Measurements from ENCODE around the gene DAND5. TPM values are rescaled to one million over a fixed set of nuclear protein-coding genes. Genes with fewer than 3 reads are reported as not detected.
A peak's percentile ranks its signal among the peaks of the same experiment; 100 is the strongest.

DAND5 gene
- total and polyA plus RNA-seq, 10 donors, result not detected

- peaks cover 40 to 89% (median 83%) of the 10 kb centered on the region in 6 donors for H3K4me1 ChIP-seq
- TF ChIP-seq POLR2AphosphoS5 (IDR thresholded peaks at IDR 0.05) (no peak), POLR2A (IDR thresholded peaks at IDR 0.05) (no peak), CTCF (IDR thresholded peaks at IDR 0.05 in 8 of 11, conservative IDR thresholded peaks at IDR 0.05 in 3 of 11) (no peak)
- H3K9me3 ChIP-seq, result no peaks in the 10 kb centered on the region
- peak overlapping the region in 5 of 8 donors; percentile 94 to 99 (median 97) for H3K4me3 ChIP-seq
- 32 to 75% (median 58%) methylated on average over 2 of the region's 2 CpGs for WGBS, 5 donors
- no peak for DNase-seq
- intact Hi-C loops (cut with DNase I; ENCODE audit: low total_unique reads), result no loop called here
- H3K27ac ChIP-seq, result peak overlapping the region in 5 of 8 donors; percentile 89 to 98 (median 96)
- H3K36me3 ChIP-seq, result peaks cover 5 to 60% (median 53%) of the 10 kb centered on the region in 6 donors
- H3K27me3 ChIP-seq (replicated peaks in 1 of 7), result no peaks in the 10 kb centered on the region
Measured at GRCh38 chr19:12940897-12941296, 28.5 kb upstream of the DAND5 start.

DNA sequence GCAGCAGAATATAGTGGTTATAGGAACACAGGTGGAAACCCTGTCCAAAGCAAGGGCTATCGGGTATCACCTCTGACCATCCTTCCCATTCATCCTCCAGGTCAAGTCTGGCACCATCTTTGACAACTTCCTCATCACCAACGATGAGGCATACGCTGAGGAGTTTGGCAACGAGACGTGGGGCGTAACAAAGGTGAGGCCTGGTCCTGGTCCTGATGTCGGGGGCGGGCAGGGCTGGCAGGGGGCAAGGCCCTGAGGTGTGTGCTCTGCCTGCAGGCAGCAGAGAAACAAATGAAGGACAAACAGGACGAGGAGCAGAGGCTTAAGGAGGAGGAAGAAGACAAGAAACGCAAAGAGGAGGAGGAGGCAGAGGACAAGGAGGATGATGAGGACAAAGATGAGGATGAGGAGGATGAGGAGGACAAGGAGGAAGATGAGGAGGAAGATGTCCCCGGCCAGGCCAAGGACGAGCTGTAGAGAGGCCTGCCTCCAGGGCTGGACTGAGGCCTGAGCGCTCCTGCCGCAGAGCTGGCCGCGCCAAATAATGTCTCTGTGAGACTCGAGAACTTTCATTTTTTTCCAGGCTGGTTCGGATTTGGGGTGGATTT, 25.8 kb upstream of the DAND5 start:
- Histone ChIP-seq H3K36me3 (peaks cover 5 to 72% (median 65%) of the 10 kb centered on the region in 6 donors), H3K4me1 (peaks cover 39 to 94% (median 85%) of the 10 kb centered on the region in 6 donors), H3K4me3 (no peak overlapping the region), H3K9me3 (no peaks in the 10 kb centered on the region), H3K27ac (peak overlapping the region in 4 of 8 donors; percentile 15 to 93 (median 37)), H3K27me3 (replicated peaks in 1 of 7) (no peaks in the 10 kb centered on the region)
- 61 to 85% (median 68%) methylated on average over 18 of the region's 18 CpGs for WGBS, 5 donors
- intact Hi-C loops (cut with DNase I; ENCODE audit: low total_unique reads), result no loop called here
- DNase-seq, result no peak
- TF ChIP-seq POLR2AphosphoS5 (IDR thresholded peaks at IDR 0.05), result peak; percentile 32 to 67 (median 53)
- TF ChIP-seq CTCF (IDR thresholded peaks at IDR 0.05 in 8 of 11, conservative IDR thresholded peaks at IDR 0.05 in 3 of 11), result no peak
- TF ChIP-seq POLR2A (IDR thresholded peaks at IDR 0.05), result no peak

DNA sequence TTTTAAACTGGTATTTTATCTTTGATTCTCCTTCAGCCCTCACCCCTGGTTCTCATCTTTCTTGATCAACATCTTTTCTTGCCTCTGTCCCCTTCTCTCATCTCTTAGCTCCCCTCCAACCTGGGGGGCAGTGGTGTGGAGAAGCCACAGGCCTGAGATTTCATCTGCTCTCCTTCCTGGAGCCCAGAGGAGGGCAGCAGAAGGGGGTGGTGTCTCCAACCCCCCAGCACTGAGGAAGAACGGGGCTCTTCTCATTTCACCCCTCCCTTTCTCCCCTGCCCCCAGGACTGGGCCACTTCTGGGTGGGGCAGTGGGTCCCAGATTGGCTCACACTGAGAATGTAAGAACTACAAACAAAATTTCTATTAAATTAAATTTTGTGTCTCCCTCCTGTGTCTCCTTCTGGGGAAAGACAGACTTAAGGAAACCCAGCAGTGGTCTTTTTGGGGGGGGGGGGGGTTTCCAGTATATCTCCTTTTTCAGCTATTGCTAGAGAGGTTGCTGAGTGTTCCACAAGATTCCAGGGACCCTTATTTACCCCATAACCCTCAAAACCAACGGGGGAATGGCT, 25.2 kb upstream of the DAND5 start:
- H3K4me3 ChIP-seq, result no peak overlapping the region
- no peak for DNase-seq
- intact Hi-C loops (cut with DNase I; ENCODE audit: low total_unique reads), result no loop called here
- peaks cover 39 to 96% (median 87%) of the 10 kb centered on the region in 6 donors for H3K4me1 ChIP-seq
- 36 to 73% (median 48%) methylated on average over 2 of the region's 2 CpGs for WGBS, 5 donors
- no peaks in the 10 kb centered on the region for H3K27me3 ChIP-seq (replicated peaks in 1 of 7)
- peak overlapping the region in 4 of 8 donors; percentile 93 to 98 (median 96) for H3K27ac ChIP-seq
- H3K36me3 ChIP-seq, result peaks cover 6 to 78% (median 72%) of the 10 kb centered on the region in 6 donors
- TF ChIP-seq POLR2A (IDR thresholded peaks at IDR 0.05) (no peak), CTCF (IDR thresholded peaks at IDR 0.05 in 8 of 11, conservative IDR thresholded peaks at IDR 0.05 in 3 of 11) (no peak), POLR2AphosphoS5 (IDR thresholded peaks at IDR 0.05) (no peak)
- no peaks in the 10 kb centered on the region for H3K9me3 ChIP-seq

- H3K27ac ChIP-seq, result peak within 1 kb of the TSS; percentile 87 to 98 (median 94)
- intact Hi-C loops (cut with DNase I; ENCODE audit: low total_unique reads), result no loop called here
- no peaks in the 10 kb centered on the region for H3K27me3 ChIP-seq (replicated peaks in 1 of 7)
- H3K36me3 ChIP-seq, result peaks cover 10 to 79% (median 76%) of the 10 kb centered on the region in 6 donors
- TF ChIP-seq POLR2A (IDR thresholded peaks at IDR 0.05) (peak; percentile 67 to 79 (median 70)), POLR2AphosphoS5 (IDR thresholded peaks at IDR 0.05) (peak; percentile 98 to 99 (median 99)), CTCF (IDR thresholded peaks at IDR 0.05 in 8 of 11, conservative IDR thresholded peaks at IDR 0.05 in 3 of 11) (peak in 6 of 11 experiments; percentile 8 to 37 (median 16))
- peak within 1 kb of the TSS; percentile 77 to 99 (median 90) for H3K4me3 ChIP-seq
- WGBS, 5 donors, result 0 to 2% (median 0%) methylated on average over 15 to 62 of the region's 62 CpGs
- peaks cover 26 to 94% (median 78%) of the 10 kb centered on the region in 6 donors for H3K4me1 ChIP-seq
- no peaks in the 10 kb centered on the region for H3K9me3 ChIP-seq
- peak; percentile 98 for DNase-seq
Measured at GRCh38 chr19:12945479-12946091, 23.8 kb upstream of the DAND5 start, which contains the start of gene RAD23A. Gene RAD23A (plus strand): TSS chr19:12945862. CDS start chr19:12945949, 87 bp downstream.

Measured in spleen (tissue), 11 donors.